Measurements from ENCODE around the gene DCTPP1.
A peak's percentile ranks its signal among the peaks of the same experiment; 100 is the strongest.

DCTPP1 gene

DNA sequence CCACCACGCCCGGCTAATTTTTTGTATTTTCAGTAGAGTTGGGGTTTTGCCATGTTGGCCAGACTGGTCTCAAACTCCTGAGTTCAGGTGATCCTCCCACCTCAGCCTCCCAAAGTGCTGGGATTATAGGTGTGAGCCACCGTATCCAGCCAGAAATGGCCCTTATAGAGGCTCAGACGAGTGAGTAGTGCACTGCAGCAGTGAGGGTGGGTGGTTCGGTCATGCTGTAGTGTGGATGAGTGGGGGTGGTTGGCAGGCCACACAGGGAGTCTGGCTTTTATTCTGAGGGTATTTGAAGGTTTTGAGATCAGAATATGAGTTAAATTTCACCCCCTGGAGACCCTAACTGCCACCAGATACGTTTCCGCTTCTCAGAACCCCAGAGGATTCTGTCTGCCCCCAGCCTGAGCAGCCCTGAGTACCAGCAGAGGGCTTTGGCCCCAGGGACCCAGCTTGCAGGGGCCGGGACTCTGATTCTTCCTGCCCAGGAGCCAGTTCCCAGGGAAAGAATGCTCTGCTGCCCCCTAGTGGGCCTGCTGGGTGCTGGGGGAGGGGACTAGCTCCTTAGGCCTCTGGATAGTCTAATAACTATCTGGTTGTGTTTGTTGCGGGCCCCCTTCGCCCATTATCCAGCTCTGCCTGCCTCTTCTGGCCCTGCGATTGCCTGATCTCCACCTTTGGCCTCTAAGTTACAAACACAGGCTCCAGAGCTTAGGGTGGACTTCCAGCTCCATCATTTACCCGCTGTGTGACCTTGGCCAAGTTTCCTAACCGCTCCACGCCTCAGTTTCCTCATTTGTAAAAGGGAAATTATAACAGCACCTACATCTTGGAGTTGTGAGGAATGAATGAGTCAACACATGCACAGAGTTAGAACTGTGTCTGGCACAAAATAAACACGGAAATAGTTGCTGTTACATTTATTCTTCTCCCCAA, 20.4 kb downstream of the DCTPP1 start (continued):
- TF ChIP-seq, protein P1, sequence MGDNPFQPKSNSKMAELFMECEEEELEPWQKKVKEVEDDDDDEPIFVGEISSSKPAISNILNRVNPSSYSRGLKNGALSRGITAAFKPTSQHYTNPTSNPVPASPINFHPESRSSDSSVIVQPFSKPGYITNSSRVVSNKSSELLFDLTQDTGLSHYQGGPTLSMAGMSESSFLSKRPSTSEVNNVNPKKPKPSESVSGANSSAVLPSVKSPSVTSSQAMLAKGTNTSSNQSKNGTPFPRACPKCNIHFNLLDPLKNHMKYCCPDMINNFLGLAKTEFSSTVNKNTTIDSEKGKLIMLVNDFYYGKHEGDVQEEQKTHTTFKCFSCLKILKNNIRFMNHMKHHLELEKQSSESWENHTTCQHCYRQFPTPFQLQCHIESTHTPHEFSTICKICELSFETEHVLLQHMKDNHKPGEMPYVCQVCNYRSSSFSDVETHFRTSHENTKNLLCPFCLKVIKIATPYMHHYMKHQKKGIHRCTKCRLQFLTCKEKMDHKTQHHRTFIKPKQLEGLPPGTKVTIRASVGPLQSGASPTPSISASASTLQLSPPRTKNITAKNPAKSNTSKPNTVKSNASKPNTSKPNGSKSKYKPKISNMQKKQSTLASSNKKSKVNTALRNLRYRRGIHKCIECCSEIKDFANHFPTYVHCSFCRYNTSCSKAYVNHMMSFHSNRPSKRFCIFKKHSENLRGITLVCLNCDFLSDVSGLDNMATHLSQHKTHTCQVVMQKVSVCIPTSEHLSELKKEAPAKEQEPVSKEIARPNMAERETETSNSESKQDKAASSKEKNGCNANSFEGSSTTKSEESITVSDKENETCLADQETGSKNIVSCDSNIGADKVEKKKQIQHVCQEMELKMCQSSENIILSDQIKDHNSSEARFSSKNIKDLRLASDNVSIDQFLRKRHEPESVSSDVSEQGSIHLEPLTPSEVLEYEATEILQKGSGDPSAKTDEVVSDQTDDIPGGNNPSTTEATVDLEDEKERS (tag by site-specific recombination; IDR thresholded peaks at IDR 0.05): no peak
- TF ChIP-seq, protein P2, sequence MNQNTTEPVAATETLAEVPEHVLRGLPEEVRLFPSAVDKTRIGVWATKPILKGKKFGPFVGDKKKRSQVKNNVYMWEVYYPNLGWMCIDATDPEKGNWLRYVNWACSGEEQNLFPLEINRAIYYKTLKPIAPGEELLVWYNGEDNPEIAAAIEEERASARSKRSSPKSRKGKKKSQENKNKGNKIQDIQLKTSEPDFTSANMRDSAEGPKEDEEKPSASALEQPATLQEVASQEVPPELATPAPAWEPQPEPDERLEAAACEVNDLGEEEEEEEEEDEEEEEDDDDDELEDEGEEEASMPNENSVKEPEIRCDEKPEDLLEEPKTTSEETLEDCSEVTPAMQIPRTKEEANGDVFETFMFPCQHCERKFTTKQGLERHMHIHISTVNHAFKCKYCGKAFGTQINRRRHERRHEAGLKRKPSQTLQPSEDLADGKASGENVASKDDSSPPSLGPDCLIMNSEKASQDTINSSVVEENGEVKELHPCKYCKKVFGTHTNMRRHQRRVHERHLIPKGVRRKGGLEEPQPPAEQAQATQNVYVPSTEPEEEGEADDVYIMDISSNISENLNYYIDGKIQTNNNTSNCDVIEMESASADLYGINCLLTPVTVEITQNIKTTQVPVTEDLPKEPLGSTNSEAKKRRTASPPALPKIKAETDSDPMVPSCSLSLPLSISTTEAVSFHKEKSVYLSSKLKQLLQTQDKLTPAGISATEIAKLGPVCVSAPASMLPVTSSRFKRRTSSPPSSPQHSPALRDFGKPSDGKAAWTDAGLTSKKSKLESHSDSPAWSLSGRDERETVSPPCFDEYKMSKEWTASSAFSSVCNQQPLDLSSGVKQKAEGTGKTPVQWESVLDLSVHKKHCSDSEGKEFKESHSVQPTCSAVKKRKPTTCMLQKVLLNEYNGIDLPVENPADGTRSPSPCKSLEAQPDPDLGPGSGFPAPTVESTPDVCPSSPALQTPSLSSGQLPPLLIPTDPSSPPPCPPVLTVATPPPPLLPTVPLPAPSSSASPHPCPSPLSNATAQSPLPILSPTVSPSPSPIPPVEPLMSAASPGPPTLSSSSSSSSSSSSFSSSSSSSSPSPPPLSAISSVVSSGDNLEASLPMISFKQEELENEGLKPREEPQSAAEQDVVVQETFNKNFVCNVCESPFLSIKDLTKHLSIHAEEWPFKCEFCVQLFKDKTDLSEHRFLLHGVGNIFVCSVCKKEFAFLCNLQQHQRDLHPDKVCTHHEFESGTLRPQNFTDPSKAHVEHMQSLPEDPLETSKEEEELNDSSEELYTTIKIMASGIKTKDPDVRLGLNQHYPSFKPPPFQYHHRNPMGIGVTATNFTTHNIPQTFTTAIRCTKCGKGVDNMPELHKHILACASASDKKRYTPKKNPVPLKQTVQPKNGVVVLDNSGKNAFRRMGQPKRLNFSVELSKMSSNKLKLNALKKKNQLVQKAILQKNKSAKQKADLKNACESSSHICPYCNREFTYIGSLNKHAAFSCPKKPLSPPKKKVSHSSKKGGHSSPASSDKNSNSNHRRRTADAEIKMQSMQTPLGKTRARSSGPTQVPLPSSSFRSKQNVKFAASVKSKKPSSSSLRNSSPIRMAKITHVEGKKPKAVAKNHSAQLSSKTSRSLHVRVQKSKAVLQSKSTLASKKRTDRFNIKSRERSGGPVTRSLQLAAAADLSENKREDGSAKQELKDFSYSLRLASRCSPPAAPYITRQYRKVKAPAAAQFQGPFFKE (tag by site-specific recombination; IDR thresholded peaks at IDR 0.05; ENCODE audit: borderline replicate concordance): no peak
- TF ChIP-seq, protein P3, sequence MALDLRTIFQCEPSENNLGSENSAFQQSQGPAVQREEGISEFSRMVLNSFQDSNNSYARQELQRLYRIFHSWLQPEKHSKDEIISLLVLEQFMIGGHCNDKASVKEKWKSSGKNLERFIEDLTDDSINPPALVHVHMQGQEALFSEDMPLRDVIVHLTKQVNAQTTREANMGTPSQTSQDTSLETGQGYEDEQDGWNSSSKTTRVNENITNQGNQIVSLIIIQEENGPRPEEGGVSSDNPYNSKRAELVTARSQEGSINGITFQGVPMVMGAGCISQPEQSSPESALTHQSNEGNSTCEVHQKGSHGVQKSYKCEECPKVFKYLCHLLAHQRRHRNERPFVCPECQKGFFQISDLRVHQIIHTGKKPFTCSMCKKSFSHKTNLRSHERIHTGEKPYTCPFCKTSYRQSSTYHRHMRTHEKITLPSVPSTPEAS (tag by site-specific recombination; IDR thresholded peaks at IDR 0.05): no peak
- TF ChIP-seq SCRT1 (tag by site-specific recombination; IDR thresholded peaks at IDR 0.05; ENCODE audit: borderline replicate concordance): no peak
- TF ChIP-seq ZNF138 (tag by site-specific recombination; IDR thresholded peaks at IDR 0.05; ENCODE audit: borderline replicate concordance): no peak
- no peak for TF ChIP-seq ZNF146 (tag by site-specific recombination; IDR thresholded peaks at IDR 0.05)
- no peak for TF ChIP-seq ZNF311 (tag by site-specific recombination; IDR thresholded peaks at IDR 0.05; ENCODE audit: borderline replicate concordance)
- TF ChIP-seq ZNF16 (tag by site-specific recombination; IDR thresholded peaks at IDR 0.05; ENCODE audit: low read depth): no peak
- no peak for TF ChIP-seq ZNF544 (tag by site-specific recombination; IDR thresholded peaks at IDR 0.05)
- TF ChIP-seq, protein P4, sequence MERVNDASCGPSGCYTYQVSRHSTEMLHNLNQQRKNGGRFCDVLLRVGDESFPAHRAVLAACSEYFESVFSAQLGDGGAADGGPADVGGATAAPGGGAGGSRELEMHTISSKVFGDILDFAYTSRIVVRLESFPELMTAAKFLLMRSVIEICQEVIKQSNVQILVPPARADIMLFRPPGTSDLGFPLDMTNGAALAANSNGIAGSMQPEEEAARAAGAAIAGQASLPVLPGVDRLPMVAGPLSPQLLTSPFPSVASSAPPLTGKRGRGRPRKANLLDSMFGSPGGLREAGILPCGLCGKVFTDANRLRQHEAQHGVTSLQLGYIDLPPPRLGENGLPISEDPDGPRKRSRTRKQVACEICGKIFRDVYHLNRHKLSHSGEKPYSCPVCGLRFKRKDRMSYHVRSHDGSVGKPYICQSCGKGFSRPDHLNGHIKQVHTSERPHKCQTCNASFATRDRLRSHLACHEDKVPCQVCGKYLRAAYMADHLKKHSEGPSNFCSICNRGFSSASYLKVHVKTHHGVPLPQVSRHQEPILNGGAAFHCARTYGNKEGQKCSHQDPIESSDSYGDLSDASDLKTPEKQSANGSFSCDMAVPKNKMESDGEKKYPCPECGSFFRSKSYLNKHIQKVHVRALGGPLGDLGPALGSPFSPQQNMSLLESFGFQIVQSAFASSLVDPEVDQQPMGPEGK (tag by site-specific recombination; IDR thresholded peaks at IDR 0.05): peak; percentile 84
- peak; percentile 95 for TF ChIP-seq ZXDB (tag by site-specific recombination; IDR thresholded peaks at IDR 0.05)
- no peak for TF ChIP-seq ZBTB7A (tag by site-specific recombination; IDR thresholded peaks at IDR 0.05; ENCODE audit: low read depth)
- no peak for TF ChIP-seq ZNF341 (tag by site-specific recombination; IDR thresholded peaks at IDR 0.05; ENCODE audit: low read depth)
- TF ChIP-seq, protein P5, sequence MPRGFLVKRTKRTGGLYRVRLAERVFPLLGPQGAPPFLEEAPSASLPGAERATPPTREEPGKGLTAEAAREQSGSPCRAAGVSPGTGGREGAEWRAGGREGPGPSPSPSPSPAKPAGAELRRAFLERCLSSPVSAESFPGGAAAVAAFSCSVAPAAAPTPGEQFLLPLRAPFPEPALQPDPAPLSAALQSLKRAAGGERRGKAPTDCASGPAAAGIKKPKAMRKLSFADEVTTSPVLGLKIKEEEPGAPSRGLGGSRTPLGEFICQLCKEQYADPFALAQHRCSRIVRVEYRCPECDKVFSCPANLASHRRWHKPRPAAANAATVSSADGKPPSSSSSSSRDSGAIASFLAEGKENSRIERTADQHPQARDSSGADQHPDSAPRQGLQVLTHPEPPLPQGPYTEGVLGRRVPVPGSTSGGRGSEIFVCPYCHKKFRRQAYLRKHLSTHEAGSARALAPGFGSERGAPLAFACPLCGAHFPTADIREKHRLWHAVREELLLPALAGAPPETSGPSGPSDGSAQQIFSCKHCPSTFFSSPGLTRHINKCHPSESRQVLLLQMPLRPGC (tag by site-specific recombination; IDR thresholded peaks at IDR 0.05): no peak
- peak; percentile 92 for TF ChIP-seq ZBTB48 (tag by site-specific recombination; IDR thresholded peaks at IDR 0.05)
- no peak for TF ChIP-seq ZNF239 (tag by site-specific recombination; IDR thresholded peaks at IDR 0.05)
- TF ChIP-seq, protein P6, sequence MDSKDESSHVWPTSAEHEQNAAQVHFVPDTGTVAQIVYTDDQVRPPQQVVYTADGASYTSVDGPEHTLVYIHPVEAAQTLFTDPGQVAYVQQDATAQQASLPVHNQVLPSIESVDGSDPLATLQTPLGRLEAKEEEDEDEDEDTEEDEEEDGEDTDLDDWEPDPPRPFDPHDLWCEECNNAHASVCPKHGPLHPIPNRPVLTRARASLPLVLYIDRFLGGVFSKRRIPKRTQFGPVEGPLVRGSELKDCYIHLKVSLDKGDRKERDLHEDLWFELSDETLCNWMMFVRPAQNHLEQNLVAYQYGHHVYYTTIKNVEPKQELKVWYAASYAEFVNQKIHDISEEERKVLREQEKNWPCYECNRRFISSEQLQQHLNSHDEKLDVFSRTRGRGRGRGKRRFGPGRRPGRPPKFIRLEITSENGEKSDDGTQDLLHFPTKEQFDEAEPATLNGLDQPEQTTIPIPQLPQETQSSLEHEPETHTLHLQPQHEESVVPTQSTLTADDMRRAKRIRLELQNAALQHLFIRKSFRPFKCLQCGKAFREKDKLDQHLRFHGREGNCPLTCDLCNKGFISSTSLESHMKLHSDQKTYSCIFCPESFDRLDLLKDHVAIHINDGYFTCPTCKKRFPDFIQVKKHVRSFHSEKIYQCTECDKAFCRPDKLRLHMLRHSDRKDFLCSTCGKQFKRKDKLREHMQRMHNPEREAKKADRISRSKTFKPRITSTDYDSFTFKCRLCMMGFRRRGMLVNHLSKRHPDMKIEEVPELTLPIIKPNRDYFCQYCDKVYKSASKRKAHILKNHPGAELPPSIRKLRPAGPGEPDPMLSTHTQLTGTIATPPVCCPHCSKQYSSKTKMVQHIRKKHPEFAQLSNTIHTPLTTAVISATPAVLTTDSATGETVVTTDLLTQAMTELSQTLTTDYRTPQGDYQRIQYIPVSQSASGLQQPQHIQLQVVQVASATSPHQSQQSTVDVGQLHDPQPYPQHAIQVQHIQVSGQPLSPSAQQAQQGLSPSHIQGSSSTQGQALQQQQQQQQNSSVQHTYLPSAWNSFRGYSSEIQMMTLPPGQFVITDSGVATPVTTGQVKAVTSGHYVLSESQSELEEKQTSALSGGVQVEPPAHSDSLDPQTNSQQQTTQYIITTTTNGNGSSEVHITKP (tag by site-specific recombination; IDR thresholded peaks at IDR 0.05): peak; percentile 32; the same call in 1 of the 2 replicates
- TF ChIP-seq SP7 (tag by site-specific recombination; IDR thresholded peaks at IDR 0.05): peak; percentile 37; the same call in 1 of the 2 replicates
- no peak for TF ChIP-seq ZNF529 (tag by site-specific recombination; IDR thresholded peaks at IDR 0.05; ENCODE audit: insufficient replicate concordance)
- TF ChIP-seq ZNF114 (tag by site-specific recombination; IDR thresholded peaks at IDR 0.05): no peak
